ENCODE data around the gene CIB4. TPM values are rescaled to one million over a fixed set of nuclear protein-coding genes. Genes with fewer than 3 reads are reported as not detected.

The CIB4 gene
- total and polyA plus RNA-seq, 7 donors: not detected

GRCh38 chr2:26633993-26634595 lies 7.1 kb downstream of the CIB4 start:
- peaks cover 0 to 2% (median 0%) of the 10 kb centered on the region in 3 donors for H3K27me3 ChIP-seq (ENCODE audit: insufficient read depth in 3 of 3, low read length in 2 of 3)
- intact Hi-C loops (cut with DNase I): no loop called here
- ATAC-seq (no peak), DNase-seq (no peak)
- WGBS, 3 donors: 82 to 85% (median 84%) methylated on average over 7 of the region's 7 CpGs
- H3K4me3 ChIP-seq: no peak overlapping the region
- H3K9me3 ChIP-seq: no peaks in the 10 kb centered on the region
- no peaks in the 10 kb centered on the region for H3K36me3 ChIP-seq (ENCODE audit: insufficient read depth in 1 of 2, low read depth in 1 of 2)
- no peak for TF ChIP-seq CTCF (IDR thresholded peaks at IDR 0.05)
- H3K27ac ChIP-seq: no peak overlapping the region
- no peaks in the 10 kb centered on the region for H3K4me1 ChIP-seq

GRCh38 chr2:26633351-26633945 lies 7.7 kb downstream of the CIB4 start:
- 72 to 81% (median 77%) methylated on average over 13 of the region's 13 CpGs for WGBS, 3 donors
- intact Hi-C loops (cut with DNase I): no loop called here
- H3K4me1 ChIP-seq: no peaks in the 10 kb centered on the region

GRCh38 chr2:26632624-26633185 lies 8.5 kb downstream of the CIB4 start:
- 66 to 81% (median 69%) methylated on average over 14 of the region's 14 CpGs for WGBS, 3 donors
- no peaks in the 10 kb centered on the region for H3K36me3 ChIP-seq (ENCODE audit: insufficient read depth in 1 of 2, low read depth in 1 of 2)
- H3K4me3 ChIP-seq: no peak overlapping the region
- H3K27me3 ChIP-seq (ENCODE audit: insufficient read depth in 3 of 3, low read length in 2 of 3): peaks cover 0 to 2% (median 0%) of the 10 kb centered on the region in 3 donors
- ATAC-seq: no peak
- DNase-seq: no peak
- no peak for TF ChIP-seq CTCF (IDR thresholded peaks at IDR 0.05)
- intact Hi-C loops (cut with DNase I): no loop called here
- H3K4me1 ChIP-seq: no peaks in the 10 kb centered on the region
- no peak overlapping the region for H3K27ac ChIP-seq
- no peaks in the 10 kb centered on the region for H3K9me3 ChIP-seq

More at GRCh38 chr2:26633351-26633945, 7.7 kb downstream of the CIB4 start:
- no peak for TF ChIP-seq CTCF (IDR thresholded peaks at IDR 0.05)
- ATAC-seq (no peak), DNase-seq (no peak)
- H3K9me3 ChIP-seq: no peaks in the 10 kb centered on the region
- no peak overlapping the region for H3K4me3 ChIP-seq
- no peaks in the 10 kb centered on the region for H3K36me3 ChIP-seq (ENCODE audit: insufficient read depth in 1 of 2, low read depth in 1 of 2)
- H3K27ac ChIP-seq: no peak overlapping the region
- H3K27me3 ChIP-seq (ENCODE audit: insufficient read depth in 3 of 3, low read length in 2 of 3): peaks cover 0 to 2% (median 0%) of the 10 kb centered on the region in 3 donors

GRCh38 chr2:26631401-26632170 lies 9.6 kb downstream of the CIB4 start:
- H3K27ac ChIP-seq: no peak overlapping the region
- no peaks in the 10 kb centered on the region for H3K9me3 ChIP-seq
- H3K4me1 ChIP-seq: no peaks in the 10 kb centered on the region
- ATAC-seq: no peak
- H3K36me3 ChIP-seq (ENCODE audit: insufficient read depth in 1 of 2, low read depth in 1 of 2): no peaks in the 10 kb centered on the region
- TF ChIP-seq CTCF (IDR thresholded peaks at IDR 0.05): no peak
- DNase-seq: no peak
- intact Hi-C loops (cut with DNase I): no loop called here
- H3K27me3 ChIP-seq (ENCODE audit: insufficient read depth in 3 of 3, low read length in 2 of 3): peaks cover 0 to 2% (median 0%) of the 10 kb centered on the region in 3 donors
- no peak overlapping the region for H3K4me3 ChIP-seq
- 81 to 89% (median 84%) methylated on average over 13 of the region's 13 CpGs for WGBS, 3 donors

All from psoas muscle (tissue), 8 donors.